Loucy (cell line): ENCODE results near the gene PRPSAP1.

Source experiments
- H2AFZ ChIP-seq: fragments of 200-600 bp; sonication (generic); 2 replicates; pipeline ENCODE4 v1.6.0; 2016; ENCODE audit warnings: antibody characterized with exemption, mild to moderate bottlenecking, low read length, moderate library complexity
- H3F3A ChIP-seq: fragments of 200-600 bp; 2 replicates; pipeline ENCODE4 v1.6.0; 2016; ENCODE audit warnings: antibody characterized with exemption, low read depth, mild to moderate bottlenecking
- H3K27me3 ChIP-seq: fragments of 200-600 bp; sonication (generic); 2 replicates; pipeline ENCODE4 v1.6.1; 2014; ENCODE audit warnings: low read length, mild to moderate bottlenecking; ENCODE audit not compliant: insufficient read depth, poor library complexity, severe bottlenecking
- H3K36me3 ChIP-seq: fragments of 200-600 bp; sonication (generic); 2 replicates; pipeline ENCODE4 v1.6.1; 2016; ENCODE audit warnings: low read length; ENCODE audit not compliant: insufficient read depth
- H3K4me1 ChIP-seq: fragments of 200-600 bp; sonication (generic); 2 replicates; pipeline ENCODE4 v1.5.1; 2014; ENCODE audit warnings: low read length, mild to moderate bottlenecking; ENCODE audit not compliant: insufficient read depth, poor library complexity, severe bottlenecking
- H3K4me2 ChIP-seq: fragments of 200-600 bp; sonication (generic); 2 replicates; pipeline ENCODE4 v1.6.0; 2014; ENCODE audit warnings: antibody characterized with exemption, low read length, low read depth, mild to moderate bottlenecking; ENCODE audit not compliant: poor library complexity, severe bottlenecking
- H3K4me3 ChIP-seq: fragments of 200-600 bp; sonication (generic); 2 replicates; pipeline ENCODE4 v1.5.1; 2014; ENCODE audit warnings: low read length, mild to moderate bottlenecking, mixed read lengths; ENCODE audit not compliant: poor library complexity, severe bottlenecking
- H3K79me2 ChIP-seq: fragments of 200-600 bp; sonication (generic); 2 replicates; pipeline ENCODE4 v1.6.1; 2014; ENCODE audit warnings: low read length; ENCODE audit not compliant: insufficient read depth
- H3K9ac ChIP-seq: fragments of 200-600 bp; sonication (generic); 2 replicates; pipeline ENCODE4 v1.6.0; 2014; ENCODE audit warnings: mild to moderate bottlenecking, low read depth, low read length, moderate library complexity; ENCODE audit not compliant: poor library complexity, severe bottlenecking
- H3K9me2 ChIP-seq: fragments of 200-600 bp; sonication (generic); replicated peaks from 2 replicates; pipeline ENCODE4 v1.6.1; 2016; ENCODE audit warnings: low read depth, low read length, mixed read lengths
- H3K9me3 ChIP-seq: fragments of 200-600 bp; sonication (generic); 2 replicates; pipeline ENCODE4 v1.6.1; 2014; ENCODE audit warnings: mild to moderate bottlenecking, antibody characterized with exemption, low read length, low read depth; ENCODE audit not compliant: insufficient read depth
- H4K20me1 ChIP-seq: fragments of 200-600 bp; sonication (generic); 2 replicates; pipeline ENCODE4 v1.6.0; 2014; ENCODE audit warnings: antibody characterized with exemption, low read length, mild to moderate bottlenecking; ENCODE audit not compliant: insufficient read depth, poor library complexity, severe bottlenecking
- EZH2phosphoT487 ChIP-seq: fragments of 200-600 bp; IDR thresholded peaks from 2 replicates; pipeline ENCODE4 v1.6.1; 2018; ENCODE audit warnings: antibody characterized with exemption, mild to moderate bottlenecking, moderate library complexity, borderline replicate concordance
- TF ChIP-seq, protein P1 (sequence below): fragments of 200-600 bp; sonication (generic); conservative IDR thresholded peaks from 2 replicates; pipeline ENCODE4 v1.5.1; 2014; ENCODE audit warnings: mild to moderate bottlenecking, antibody characterized with exemption, low read length

Gene PRPSAP1

DNA sequence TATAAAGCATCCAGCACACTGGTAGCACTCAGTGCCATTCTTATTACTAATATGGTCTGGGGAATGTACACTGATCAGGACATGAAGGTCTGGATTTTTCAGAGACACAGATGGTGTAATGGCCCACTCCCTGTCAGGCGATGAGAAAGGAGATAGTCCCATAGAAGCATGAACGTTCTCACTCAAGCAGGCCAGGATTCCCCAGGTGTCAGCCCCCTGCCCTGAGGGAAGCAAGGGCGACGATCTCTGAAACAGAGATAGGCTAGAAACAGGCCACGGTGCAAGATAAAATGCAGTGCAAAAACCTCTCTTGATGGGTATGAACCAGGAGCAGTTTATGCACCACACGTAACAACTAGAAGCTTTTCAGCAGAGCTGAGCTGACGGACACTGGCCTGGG, 10.6 kb downstream of the PRPSAP1 start:
- Histone ChIP-seq H3K9ac (no peak overlapping the region), H2AFZ (no peak overlapping the region), H3K27me3 (no peaks in the 10 kb centered on the region), H4K20me1 (peaks cover 3% of the 10 kb centered on the region), H3K9me2 (no peaks in the 10 kb centered on the region), H3K4me1 (peaks cover 2% of the 10 kb centered on the region), H3K79me2 (peaks cover 24% of the 10 kb centered on the region; the same call in 1 of the 2 replicates), H3K36me3 (peaks cover 38% of the 10 kb centered on the region; the same call in 1 of the 2 replicates), H3F3A (no peaks in the 10 kb centered on the region), H3K4me2 (no peak overlapping the region), H3K9me3 (no peaks in the 10 kb centered on the region), H3K4me3 (no peak overlapping the region)
- TF ChIP-seq, protein P1, sequence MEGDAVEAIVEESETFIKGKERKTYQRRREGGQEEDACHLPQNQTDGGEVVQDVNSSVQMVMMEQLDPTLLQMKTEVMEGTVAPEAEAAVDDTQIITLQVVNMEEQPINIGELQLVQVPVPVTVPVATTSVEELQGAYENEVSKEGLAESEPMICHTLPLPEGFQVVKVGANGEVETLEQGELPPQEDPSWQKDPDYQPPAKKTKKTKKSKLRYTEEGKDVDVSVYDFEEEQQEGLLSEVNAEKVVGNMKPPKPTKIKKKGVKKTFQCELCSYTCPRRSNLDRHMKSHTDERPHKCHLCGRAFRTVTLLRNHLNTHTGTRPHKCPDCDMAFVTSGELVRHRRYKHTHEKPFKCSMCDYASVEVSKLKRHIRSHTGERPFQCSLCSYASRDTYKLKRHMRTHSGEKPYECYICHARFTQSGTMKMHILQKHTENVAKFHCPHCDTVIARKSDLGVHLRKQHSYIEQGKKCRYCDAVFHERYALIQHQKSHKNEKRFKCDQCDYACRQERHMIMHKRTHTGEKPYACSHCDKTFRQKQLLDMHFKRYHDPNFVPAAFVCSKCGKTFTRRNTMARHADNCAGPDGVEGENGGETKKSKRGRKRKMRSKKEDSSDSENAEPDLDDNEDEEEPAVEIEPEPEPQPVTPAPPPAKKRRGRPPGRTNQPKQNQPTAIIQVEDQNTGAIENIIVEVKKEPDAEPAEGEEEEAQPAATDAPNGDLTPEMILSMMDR = no peak
- no peak for TF ChIP-seq EZH2phosphoT487

DNA sequence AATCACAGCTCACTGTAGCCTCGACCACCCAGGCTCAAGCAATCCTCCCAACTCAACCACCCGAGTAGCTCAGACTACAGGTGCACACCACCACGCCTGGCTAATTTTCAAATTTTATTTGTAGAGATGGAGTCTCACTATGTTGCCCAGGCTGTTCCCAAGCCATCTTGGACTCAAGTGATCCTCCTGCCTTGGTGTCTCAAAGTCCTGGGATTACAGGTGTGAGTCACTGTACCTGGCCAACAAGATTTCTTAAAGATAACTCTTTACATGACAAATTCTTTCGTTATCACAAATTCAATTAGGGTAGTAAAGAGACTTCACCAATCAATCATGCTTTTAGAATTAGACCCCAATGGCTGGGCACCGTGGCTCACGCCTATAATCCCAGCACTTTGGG, 12.4 kb downstream of the PRPSAP1 start:
- no peak overlapping the region for H3K4me2 ChIP-seq
- H3K36me3 ChIP-seq = peaks cover 24% of the 10 kb centered on the region; the same call in 1 of the 2 replicates
- H3K4me3 ChIP-seq = no peak overlapping the region
- H3K79me2 ChIP-seq = peaks cover 32% of the 10 kb centered on the region; the same call in 1 of the 2 replicates
- H3K27me3 ChIP-seq = no peaks in the 10 kb centered on the region
- H3K9me2 ChIP-seq = no peaks in the 10 kb centered on the region
- H3K9ac ChIP-seq = no peak overlapping the region
- no peak overlapping the region for H2AFZ ChIP-seq
- H3K9me3 ChIP-seq = no peaks in the 10 kb centered on the region
- H3K4me1 ChIP-seq = peaks cover 18% of the 10 kb centered on the region
- peaks cover 3% of the 10 kb centered on the region for H4K20me1 ChIP-seq
- no peaks in the 10 kb centered on the region for H3F3A ChIP-seq
- TF ChIP-seq, protein P1 = no peak
- TF ChIP-seq EZH2phosphoT487 = no peak

DNA sequence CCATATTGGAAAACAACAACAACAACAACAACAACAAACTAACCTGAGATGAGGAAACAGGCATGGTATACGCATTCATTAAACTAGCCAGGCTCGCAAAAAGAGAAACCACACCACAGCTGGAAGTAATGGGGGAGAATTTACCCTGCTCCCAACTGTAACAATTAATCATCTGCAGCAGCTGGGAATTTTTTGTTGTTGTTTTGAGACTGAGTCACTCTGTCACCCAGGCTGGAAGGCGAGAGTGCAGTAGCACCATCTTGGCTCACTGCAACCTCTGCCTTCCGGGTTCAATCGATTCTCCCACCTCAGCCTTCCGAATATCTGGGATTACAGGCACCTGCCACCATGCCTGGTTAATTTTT, 16.3 kb downstream of the PRPSAP1 start:
- H2AFZ ChIP-seq = no peak overlapping the region
- H3K79me2 ChIP-seq = peaks cover 52% of the 10 kb centered on the region
- no peaks in the 10 kb centered on the region for H3K9me2 ChIP-seq
- peak overlapping the region; percentile 60 for H3K4me2 ChIP-seq
- TF ChIP-seq EZH2phosphoT487 = no peak
- peaks cover 6% of the 10 kb centered on the region; the same call in 1 of the 2 replicates for H3K36me3 ChIP-seq
- no peaks in the 10 kb centered on the region for H3F3A ChIP-seq
- H3K9me3 ChIP-seq = no peaks in the 10 kb centered on the region
- H3K9ac ChIP-seq = no peak overlapping the region
- H3K27me3 ChIP-seq = no peaks in the 10 kb centered on the region
- H3K4me3 ChIP-seq = peak overlapping the region; percentile 34
- peaks cover 18% of the 10 kb centered on the region for H3K4me1 ChIP-seq
- H4K20me1 ChIP-seq = no peaks in the 10 kb centered on the region

DNA sequence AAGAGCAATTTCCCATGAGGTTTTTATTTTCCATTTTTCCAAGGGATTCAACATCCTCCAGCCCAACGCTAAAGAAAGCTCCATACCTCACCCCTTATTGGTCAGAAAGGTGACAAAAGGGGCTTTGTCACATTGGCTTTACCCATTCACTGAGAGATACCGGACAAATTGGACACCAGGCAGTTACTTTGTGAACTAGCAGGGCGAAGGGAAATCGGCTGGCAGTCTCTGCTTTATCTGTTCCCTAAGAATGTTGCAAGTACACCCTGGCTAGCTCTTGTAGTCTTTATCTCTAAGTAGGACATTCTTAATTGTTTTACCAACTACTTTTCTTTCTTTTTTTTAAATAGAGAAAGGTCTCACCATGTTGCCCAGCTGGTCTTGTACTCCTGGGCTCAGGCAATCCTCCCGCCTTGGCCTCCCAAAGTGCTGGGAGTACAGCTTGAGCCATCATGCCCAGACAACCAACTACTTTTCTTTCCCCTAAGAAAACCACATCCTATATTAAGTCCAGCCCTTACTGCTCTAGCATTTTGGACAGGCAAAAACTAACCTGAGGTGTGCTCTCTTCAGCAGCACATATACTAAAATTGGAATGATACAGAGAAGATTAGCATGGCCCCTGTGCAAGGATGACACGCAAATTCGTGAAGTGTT, 16.8 kb downstream of the PRPSAP1 start:
- no peaks in the 10 kb centered on the region for H3K9me2 ChIP-seq
- peaks cover 7% of the 10 kb centered on the region; the same call in 1 of the 2 replicates for H3K36me3 ChIP-seq
- peak overlapping the region; percentile 34 for H3K4me3 ChIP-seq
- peaks cover 18% of the 10 kb centered on the region for H3K4me1 ChIP-seq
- no peaks in the 10 kb centered on the region for H3K9me3 ChIP-seq
- no peaks in the 10 kb centered on the region for H3K27me3 ChIP-seq
- TF ChIP-seq EZH2phosphoT487 = no peak
- TF ChIP-seq, protein P1 = no peak
- no peak overlapping the region for H3K9ac ChIP-seq
- H2AFZ ChIP-seq = no peak overlapping the region
- H4K20me1 ChIP-seq = no peaks in the 10 kb centered on the region
- peaks cover 52% of the 10 kb centered on the region for H3K79me2 ChIP-seq
- H3K4me2 ChIP-seq = peak overlapping the region; percentile 60
- no peaks in the 10 kb centered on the region for H3F3A ChIP-seq
